KMS-11 (cell line): ENCODE measurements around the gene ACAD9.

Experiments used
- H2AFZ ChIP-seq: fragments of 200-600 bp; sonication (generic); 2 replicates; pipeline ENCODE4 v1.6.1; 2016; ENCODE audit warnings: antibody characterized with exemption, mixed run types, low read depth
- H3K27ac ChIP-seq: fragments of 200-600 bp; sonication (generic); 2 replicates; pipeline ENCODE4 v1.6.1; 2016; ENCODE audit warnings: mild to moderate bottlenecking, mixed run types
- H3K27me3 ChIP-seq: fragments of 200-600 bp; sonication (generic); 2 replicates; pipeline ENCODE4 v1.6.1; 2017; ENCODE audit warnings: mild to moderate bottlenecking, low read depth, mixed run types, moderate library complexity; ENCODE audit not compliant: insufficient read depth
- H3K36me3 ChIP-seq: fragments of 200-600 bp; sonication (generic); 2 replicates; pipeline ENCODE4 v1.6.1; 2017; ENCODE audit warnings: mild to moderate bottlenecking, mixed run types; ENCODE audit not compliant: insufficient read depth
- H3K4me1 ChIP-seq: fragments of 200-600 bp; sonication (generic); 2 replicates; pipeline ENCODE4 v1.6.1; 2016; ENCODE audit warnings: mild to moderate bottlenecking, low read depth, mixed run types; ENCODE audit not compliant: poor library complexity, severe bottlenecking
- H3K4me2 ChIP-seq: fragments of 200-600 bp; sonication (generic); 2 replicates; pipeline ENCODE4 v1.7.0; 2016; ENCODE audit warnings: mild to moderate bottlenecking, mixed run types
- H3K4me3 ChIP-seq: fragments of 200-600 bp; sonication (generic); IDR thresholded peaks from 2 replicates; pipeline ENCODE4 v1.6.1; 2017; ENCODE audit warnings: low read depth, low read length, mixed read lengths; ENCODE audit not compliant: insufficient read depth
- H3K79me2 ChIP-seq: fragments of 200-600 bp; sonication (generic); 2 replicates; pipeline ENCODE4 v1.6.1; 2016; ENCODE audit warnings: low read depth, mixed run types; ENCODE audit not compliant: insufficient read depth
- H3K9ac ChIP-seq: fragments of 200-600 bp; sonication (generic); 2 replicates; pipeline ENCODE4 v1.6.1; 2016; ENCODE audit warnings: mild to moderate bottlenecking, mixed run types
- H4K20me1 ChIP-seq: fragments of 200-600 bp; sonication (generic); 2 replicates; pipeline ENCODE4 v1.6.1; 2016; ENCODE audit warnings: mild to moderate bottlenecking, mixed run types; ENCODE audit not compliant: insufficient read depth
- TF ChIP-seq, protein P1 (sequence below): fragments of 200-600 bp; sonication (generic); conservative IDR thresholded peaks from 2 replicates; pipeline ENCODE4 v1.6.1; 2017; ENCODE audit warnings: low read depth, mild to moderate bottlenecking, antibody characterized with exemption, low read length, moderate library complexity, mixed read lengths

ACAD9 gene

DNA sequence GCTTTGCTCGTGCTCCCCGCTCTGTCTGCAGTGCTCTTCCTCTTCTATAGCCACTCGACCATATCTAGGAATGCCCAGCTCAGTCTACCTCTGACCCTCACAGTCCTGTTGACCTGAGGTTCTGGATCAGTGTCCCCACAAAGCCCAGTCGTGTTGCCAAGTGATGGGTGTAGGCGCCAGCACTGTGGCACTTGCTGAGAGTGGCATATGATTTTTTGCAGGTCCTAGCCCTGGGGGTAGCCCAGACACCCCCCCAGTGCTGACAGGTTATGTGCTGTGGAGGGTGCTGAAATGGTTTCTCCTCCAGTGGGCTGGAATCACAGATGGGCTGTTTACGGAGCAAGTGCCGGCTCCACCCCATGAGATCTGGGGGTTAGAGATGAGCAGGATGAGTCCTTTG lies 32.5 kb downstream of the ACAD9 start:
- Histone ChIP-seq H3K4me3 (no peak overlapping the region), H3K27me3 (no peaks in the 10 kb centered on the region), H3K79me2 (no peaks in the 10 kb centered on the region), H2AFZ (no peak overlapping the region), H3K4me2 (no peak overlapping the region), H4K20me1 (no peaks in the 10 kb centered on the region), H3K9ac (no peak overlapping the region), H3K4me1 (no peaks in the 10 kb centered on the region), H3K27ac (no peak overlapping the region), H3K36me3 (peaks cover 9% of the 10 kb centered on the region; the same call in 1 of the 2 replicates)
- TF ChIP-seq, protein P1, sequence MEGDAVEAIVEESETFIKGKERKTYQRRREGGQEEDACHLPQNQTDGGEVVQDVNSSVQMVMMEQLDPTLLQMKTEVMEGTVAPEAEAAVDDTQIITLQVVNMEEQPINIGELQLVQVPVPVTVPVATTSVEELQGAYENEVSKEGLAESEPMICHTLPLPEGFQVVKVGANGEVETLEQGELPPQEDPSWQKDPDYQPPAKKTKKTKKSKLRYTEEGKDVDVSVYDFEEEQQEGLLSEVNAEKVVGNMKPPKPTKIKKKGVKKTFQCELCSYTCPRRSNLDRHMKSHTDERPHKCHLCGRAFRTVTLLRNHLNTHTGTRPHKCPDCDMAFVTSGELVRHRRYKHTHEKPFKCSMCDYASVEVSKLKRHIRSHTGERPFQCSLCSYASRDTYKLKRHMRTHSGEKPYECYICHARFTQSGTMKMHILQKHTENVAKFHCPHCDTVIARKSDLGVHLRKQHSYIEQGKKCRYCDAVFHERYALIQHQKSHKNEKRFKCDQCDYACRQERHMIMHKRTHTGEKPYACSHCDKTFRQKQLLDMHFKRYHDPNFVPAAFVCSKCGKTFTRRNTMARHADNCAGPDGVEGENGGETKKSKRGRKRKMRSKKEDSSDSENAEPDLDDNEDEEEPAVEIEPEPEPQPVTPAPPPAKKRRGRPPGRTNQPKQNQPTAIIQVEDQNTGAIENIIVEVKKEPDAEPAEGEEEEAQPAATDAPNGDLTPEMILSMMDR = no peak

DNA sequence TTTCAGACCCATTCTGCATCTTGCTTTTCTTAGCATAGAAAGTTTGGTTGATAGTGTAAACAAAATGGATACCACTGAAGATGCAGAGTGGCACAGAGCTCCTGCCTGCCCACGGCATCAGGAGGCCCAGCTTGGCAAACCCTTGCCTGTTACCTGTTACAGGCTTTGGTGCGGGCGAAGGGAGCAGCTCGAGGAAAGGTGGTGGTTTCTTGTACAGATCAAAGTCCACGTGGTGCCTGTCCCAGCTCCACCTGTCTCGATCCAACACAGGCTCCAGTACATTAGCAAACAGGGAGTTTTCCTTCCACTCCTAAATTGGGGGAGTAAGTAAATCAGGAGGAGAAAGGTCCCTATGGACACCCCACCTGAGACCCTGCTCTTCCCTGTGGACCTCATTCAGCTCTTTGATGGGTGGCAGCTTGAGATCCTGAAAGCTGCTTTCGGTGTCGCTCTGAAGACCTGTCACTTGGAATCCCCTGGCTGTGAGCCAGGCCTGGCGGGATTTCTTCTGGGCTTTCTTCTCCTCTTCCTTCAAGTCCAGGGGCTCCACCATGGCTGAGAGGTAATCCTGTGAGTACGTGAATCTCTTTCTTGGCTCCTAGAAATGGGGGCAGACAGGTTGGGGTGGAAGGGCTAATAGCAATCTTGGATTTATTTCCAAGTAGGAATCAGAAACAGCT lies 35.7 kb downstream of the ACAD9 start:
- TF ChIP-seq, protein P1 = no peak
- Histone ChIP-seq H3K27ac (no peak overlapping the region), H3K4me2 (no peak overlapping the region), H3K36me3 (peaks cover 9% of the 10 kb centered on the region; the same call in 1 of the 2 replicates), H3K4me3 (no peak overlapping the region), H2AFZ (no peak overlapping the region), H4K20me1 (no peaks in the 10 kb centered on the region), H3K9ac (no peak overlapping the region), H3K79me2 (no peaks in the 10 kb centered on the region), H3K4me1 (no peaks in the 10 kb centered on the region), H3K27me3 (no peaks in the 10 kb centered on the region)

DNA sequence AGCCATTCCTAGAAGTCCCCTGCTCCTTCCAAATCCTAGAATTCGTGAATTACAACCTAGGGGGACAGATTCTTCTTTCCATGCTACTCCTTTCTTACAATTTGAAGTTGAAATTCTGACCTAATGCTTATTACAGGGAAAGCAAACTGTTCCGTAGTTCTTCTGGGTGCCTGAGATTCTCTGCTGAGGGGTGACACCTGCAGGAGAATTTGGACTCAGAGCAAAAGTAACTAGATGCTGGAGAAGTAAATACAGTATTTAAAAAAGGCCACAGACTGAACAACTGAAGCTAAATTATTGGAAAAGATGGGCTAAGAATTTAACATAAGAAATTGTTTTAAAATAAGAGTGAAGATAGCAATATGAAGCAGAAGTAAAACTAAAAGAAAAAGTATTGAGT lies 37.9 kb downstream of the ACAD9 start:
- H4K20me1 ChIP-seq = no peaks in the 10 kb centered on the region
- no peak overlapping the region for H3K4me3 ChIP-seq
- TF ChIP-seq, protein P1 = no peak
- no peak overlapping the region for H3K9ac ChIP-seq
- H3K4me2 ChIP-seq = no peak overlapping the region
- H3K36me3 ChIP-seq = peaks cover 9% of the 10 kb centered on the region; the same call in 1 of the 2 replicates
- H3K4me1 ChIP-seq = no peaks in the 10 kb centered on the region
- no peak overlapping the region for H2AFZ ChIP-seq
- no peaks in the 10 kb centered on the region for H3K27me3 ChIP-seq
- H3K79me2 ChIP-seq = no peaks in the 10 kb centered on the region
- no peak overlapping the region for H3K27ac ChIP-seq

DNA sequence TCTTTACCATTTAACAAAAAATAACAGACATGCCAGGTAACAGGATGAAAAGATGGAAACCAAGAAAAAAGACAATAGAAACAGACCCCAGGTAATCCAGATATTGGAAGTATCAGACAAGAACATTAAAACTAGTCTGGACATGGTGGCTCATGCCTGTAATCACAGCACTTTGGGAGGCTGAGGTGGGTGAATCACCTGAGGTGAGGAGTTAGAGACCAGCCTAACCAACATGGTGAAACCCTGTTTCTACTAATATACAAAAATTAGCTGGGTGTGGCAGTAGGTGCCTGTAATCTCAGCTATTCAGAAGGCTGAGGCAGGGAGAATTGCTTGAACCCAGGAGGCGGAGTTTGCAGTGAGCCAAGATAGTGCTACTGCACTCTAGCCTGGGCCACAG lies 40.6 kb downstream of the ACAD9 start:
- Histone ChIP-seq H4K20me1 (no peaks in the 10 kb centered on the region), H3K9ac (no peak overlapping the region), H3K36me3 (no peaks in the 10 kb centered on the region), H3K79me2 (no peaks in the 10 kb centered on the region), H3K4me2 (no peak overlapping the region), H2AFZ (no peak overlapping the region), H3K4me3 (no peak overlapping the region), H3K27ac (no peak overlapping the region), H3K27me3 (no peaks in the 10 kb centered on the region), H3K4me1 (no peaks in the 10 kb centered on the region)
- TF ChIP-seq, protein P1 = no peak
